Subcutaneous abdominal adipose tissue (tissue), 5 donors: ENCODE results near the gene ZNF780A.
A peak's percentile ranks its signal among the peaks of the same experiment; 100 is the strongest.
"Not testable (repeated sequence)": the region's sequence is repeated elsewhere in the genome, so short reads cannot be mapped to it uniquely, and the experiment has no call there.

Experiments
- H3K27ac ChIP-seq: one replicate; pipeline ENCODE4 v1.7.0; 2013; ENCODE audit warnings: low read depth, mild to moderate bottlenecking, inconsistent platforms, low read length, moderate library complexity
- H3K27me3 ChIP-seq, 5 donors: one replicate each; pipeline ENCODE4 v1.7.0; 2013; ENCODE audit warnings: low read length in 5 of 5, inconsistent platforms in 1 of 5; ENCODE audit not compliant: control insufficient read depth in 5 of 5, insufficient read depth in 4 of 5
- H3K36me3 ChIP-seq, 5 donors: one replicate each; pipeline ENCODE4 v1.7.0; 2013; ENCODE audit warnings: low read length in 5 of 5; ENCODE audit not compliant: control insufficient read depth in 5 of 5, insufficient read depth in 5 of 5
- H3K4me1 ChIP-seq, 5 donors: one replicate each; pipeline ENCODE4 v1.7.0; 2013; ENCODE audit warnings: low read length in 5 of 5, mild to moderate bottlenecking in 3 of 5, moderate library complexity in 1 of 5; ENCODE audit not compliant: control insufficient read depth in 5 of 5, insufficient read depth in 5 of 5
- H3K4me3 ChIP-seq, 5 donors: one replicate each; pipeline ENCODE4 v1.7.0; 2013; ENCODE audit warnings: low read length in 5 of 5, low read depth in 1 of 5
- H3K9ac ChIP-seq, 5 donors: one replicate each; pipeline ENCODE4 v1.7.0; 2013; ENCODE audit warnings: low read length in 5 of 5, mild to moderate bottlenecking in 4 of 5, moderate library complexity in 3 of 5
- H3K9me3 ChIP-seq, 5 donors: one replicate each; pipeline ENCODE4 v1.7.0; 2013; ENCODE audit warnings: low read length in 5 of 5; ENCODE audit not compliant: control insufficient read depth in 5 of 5
- donor health status: healthy.
- donor health status: healthy.
- donor health status: healthy.
- donor health status: healthy.
- donor health status: healthy.

The ZNF780A gene

DNA sequence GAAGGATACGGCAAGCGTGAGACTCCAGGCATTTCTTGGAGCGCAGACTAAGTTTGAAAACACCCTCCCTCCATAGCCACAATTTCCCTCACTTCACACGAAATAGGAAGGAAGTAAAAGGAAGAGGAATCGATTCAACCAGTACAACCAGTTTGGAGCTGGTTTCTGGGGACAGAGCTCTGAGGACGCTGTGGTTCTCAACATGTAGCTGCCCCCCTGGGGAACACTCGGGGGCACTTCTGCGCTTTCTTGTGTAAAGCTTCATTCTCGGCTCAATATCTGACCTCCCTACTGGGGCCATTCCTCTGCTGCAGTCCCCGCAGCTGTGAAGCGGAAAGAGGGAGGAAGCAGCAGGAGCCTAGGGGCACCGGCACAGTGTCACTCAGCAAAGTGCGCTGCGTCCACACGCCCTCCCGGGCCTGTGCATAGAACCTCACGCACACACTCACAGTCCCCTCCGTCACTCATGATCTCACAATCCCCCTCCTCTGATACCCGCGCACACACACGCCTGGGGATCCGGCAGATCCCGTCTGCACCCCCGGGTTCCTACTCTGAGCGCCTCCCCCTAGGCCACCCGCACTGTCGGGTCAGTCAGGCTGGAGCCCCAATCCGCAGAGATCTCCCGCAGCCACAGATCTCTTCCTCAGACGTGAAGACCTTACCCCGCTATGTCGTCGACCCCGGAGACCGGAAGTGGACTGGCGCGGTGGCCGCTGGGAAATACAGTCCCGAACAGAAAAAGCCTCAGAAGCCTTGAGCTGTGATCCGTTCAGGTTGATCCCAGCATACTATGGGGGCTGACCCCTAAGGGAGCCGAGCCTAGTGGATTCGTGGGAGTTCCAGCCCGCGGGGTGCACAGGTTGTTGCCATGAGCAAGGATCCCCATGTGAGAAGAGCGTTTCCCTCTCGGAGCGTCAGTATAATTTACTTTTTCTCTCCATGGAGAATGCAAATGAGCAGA, at the start of gene ZNF780A:
TSS of gene ZNF780A (minus strand) at position 703 of the 964 bp plus-strand sequence. CDS start 6,190 bp downstream, outside the sequence.
- H3K4me3 ChIP-seq = peak within 1 kb of the TSS; percentile 93 to 99 (median 98)
- no peaks in the 10 kb centered on the region for H3K9me3 ChIP-seq
- peak within 1 kb of the TSS; percentile 94 to 99 (median 97) for H3K9ac ChIP-seq
- H3K27ac ChIP-seq = peak within 1 kb of the TSS; percentile 94
- peaks cover 0 to 24% (median 21%) of the 10 kb centered on the region in 5 donors for H3K4me1 ChIP-seq
- H3K36me3 ChIP-seq = no peaks in the 10 kb centered on the region
- peaks cover 0 to 8% (median 0%) of the 10 kb centered on the region in 5 donors for H3K27me3 ChIP-seq

DNA sequence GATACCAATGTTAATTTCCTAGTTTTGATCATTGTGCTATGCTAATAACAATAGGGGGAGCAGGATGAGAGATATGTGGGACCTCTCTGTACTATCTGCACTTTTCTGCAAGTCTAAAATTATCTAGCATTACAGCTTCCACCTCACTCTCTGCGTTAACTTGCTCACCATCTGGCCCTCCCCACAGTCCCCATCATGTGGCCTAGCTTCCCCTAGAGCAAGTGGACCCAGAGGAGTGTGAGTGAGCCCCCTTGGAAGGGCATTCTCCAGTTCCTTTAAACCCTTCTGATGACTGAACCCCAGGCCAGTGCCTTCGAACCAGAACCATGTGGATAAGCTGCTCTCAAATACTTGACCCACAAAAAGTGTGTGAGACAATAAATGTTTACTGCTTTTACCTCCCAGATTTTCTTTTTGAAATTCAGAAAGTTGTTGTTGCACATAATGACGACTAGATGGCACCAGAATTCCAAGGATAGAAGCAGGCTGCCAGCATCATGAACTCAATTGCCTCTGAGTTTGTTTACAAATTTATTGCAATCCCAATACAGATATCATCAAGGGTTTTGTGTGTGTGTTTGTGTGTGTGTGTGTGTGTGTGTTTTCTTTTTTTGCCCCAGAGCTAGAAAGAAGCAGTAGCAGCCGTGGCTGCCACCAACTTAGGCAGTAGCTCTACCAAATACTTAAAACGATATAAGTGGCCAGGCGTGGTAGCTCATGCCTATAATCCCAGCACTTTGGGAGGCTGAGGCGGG, 49.0 kb upstream of the ZNF780A start:
- Histone ChIP-seq H3K4me3 (no peak overlapping the region), H3K36me3 (no peaks in the 10 kb centered on the region), H3K27ac (no peak overlapping the region), H3K4me1 (peaks cover 0 to 15% (median 13%) of the 10 kb centered on the region in 5 donors), H3K27me3 (no peaks in the 10 kb centered on the region), H3K9ac (no peak overlapping the region), H3K9me3 (peaks cover 0 to 4% (median 3%) of the 10 kb centered on the region in 5 donors)

DNA sequence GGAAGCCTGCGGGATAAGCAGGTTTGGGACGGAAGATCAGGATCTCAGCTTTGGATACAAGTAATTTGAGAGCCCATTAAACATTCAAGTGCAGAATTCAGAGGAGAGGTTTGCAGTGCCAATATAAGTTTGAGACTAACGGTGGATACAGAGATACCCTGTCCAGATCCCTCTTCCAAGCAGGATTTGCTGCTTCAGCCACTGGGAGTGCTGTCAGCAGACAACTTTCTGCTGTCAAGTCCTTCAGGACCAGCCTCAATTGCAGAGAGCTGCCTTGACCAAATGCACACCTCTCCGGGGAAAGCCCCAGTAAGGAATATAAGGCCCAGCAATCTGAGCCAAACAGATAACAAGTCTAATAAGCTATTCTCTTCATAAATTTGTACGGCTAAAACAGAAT, 46.1 kb upstream of the ZNF780A start:
- H3K9ac ChIP-seq = no peak overlapping the region
- peaks cover 0 to 6% (median 5%) of the 10 kb centered on the region in 5 donors for H3K4me1 ChIP-seq
- H3K36me3 ChIP-seq = no peaks in the 10 kb centered on the region
- no peak overlapping the region for H3K27ac ChIP-seq
- H3K4me3 ChIP-seq = no peak overlapping the region
- peaks cover 0 to 3% (median 0%) of the 10 kb centered on the region in 5 donors for H3K27me3 ChIP-seq
- H3K9me3 ChIP-seq = peaks cover 0 to 4% (median 3%) of the 10 kb centered on the region in 5 donors

DNA sequence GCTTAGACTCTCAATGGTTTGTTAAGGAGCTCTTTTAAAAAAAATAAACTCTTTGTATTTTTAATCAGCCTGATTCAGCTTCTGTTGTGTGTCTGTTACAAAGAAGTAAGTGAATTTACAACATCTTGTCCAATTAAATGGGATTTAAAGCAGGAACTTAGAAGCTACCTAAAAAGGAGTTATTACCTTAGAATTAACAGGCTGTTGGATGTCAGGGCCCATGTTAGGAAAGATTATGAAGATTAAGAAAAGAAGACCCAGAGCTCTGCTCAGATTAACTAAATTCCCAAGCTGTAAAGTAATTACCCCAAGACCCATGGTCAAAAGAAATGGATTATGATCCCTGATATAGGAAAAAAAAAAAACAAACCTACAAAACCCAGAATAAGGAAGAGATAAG, 44.1 kb upstream of the ZNF780A start:
- Histone ChIP-seq H3K4me3 (no peak overlapping the region), H3K4me1 (no peaks in the 10 kb centered on the region), H3K27me3 (peaks cover 0 to 3% (median 0%) of the 10 kb centered on the region in 5 donors), H3K27ac (no peak overlapping the region), H3K9ac (no peak overlapping the region), H3K36me3 (no peaks in the 10 kb centered on the region), H3K9me3 (peaks cover 0 to 9% (median 3%) of the 10 kb centered on the region in 5 donors)

DNA sequence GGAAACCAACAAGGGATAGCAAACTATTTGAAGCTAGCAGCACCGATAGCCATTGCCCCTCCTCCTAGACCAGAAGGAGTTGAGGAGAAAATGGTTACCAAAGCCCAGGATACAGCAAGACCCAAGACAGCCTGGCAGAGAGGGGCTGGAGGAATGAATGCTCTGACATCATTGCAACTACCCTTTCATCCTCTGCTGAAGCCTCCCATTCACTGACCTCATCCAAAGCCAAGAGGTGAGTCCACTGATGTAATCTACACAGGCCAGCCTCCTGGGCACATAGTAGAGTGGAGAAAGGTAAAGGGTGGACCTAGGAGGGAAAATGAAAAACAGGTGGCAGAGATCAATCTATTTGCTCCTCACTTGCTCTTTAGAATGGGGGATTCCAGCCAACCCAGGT, 42.7 kb upstream of the ZNF780A start:
- Histone ChIP-seq H3K9ac (no peak overlapping the region), H3K9me3 (peaks cover 0 to 6% (median 0%) of the 10 kb centered on the region in 5 donors), H3K27me3 (peaks cover 0 to 3% (median 0%) of the 10 kb centered on the region in 5 donors), H3K27ac (no peak overlapping the region), H3K4me3 (no peak overlapping the region), H3K36me3 (no peaks in the 10 kb centered on the region), H3K4me1 (no peaks in the 10 kb centered on the region)

DNA sequence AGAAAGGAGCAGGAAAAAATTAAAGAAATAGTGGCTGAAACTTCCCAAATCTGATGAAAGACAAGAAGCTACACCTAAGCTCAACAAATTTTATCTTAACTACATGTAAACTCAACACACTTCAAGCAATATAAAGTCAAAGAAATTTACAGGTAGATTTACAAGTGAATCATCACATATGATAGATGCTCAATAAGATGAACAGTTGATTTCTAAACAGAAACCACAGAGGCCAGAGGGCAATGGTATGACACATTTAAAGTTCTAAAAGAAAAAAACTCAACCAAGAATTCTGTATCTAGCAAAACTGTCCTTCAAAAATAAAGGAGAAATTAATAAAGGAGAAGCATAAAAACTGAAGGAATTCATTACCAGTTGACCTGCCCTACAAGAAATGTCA, 39.3 kb upstream of the ZNF780A start:
- Histone ChIP-seq H3K27me3 (peaks cover 0 to 3% (median 2%) of the 10 kb centered on the region in 5 donors), H3K9me3 (peaks cover 0 to 6% (median 0%) of the 10 kb centered on the region in 5 donors)

DNA sequence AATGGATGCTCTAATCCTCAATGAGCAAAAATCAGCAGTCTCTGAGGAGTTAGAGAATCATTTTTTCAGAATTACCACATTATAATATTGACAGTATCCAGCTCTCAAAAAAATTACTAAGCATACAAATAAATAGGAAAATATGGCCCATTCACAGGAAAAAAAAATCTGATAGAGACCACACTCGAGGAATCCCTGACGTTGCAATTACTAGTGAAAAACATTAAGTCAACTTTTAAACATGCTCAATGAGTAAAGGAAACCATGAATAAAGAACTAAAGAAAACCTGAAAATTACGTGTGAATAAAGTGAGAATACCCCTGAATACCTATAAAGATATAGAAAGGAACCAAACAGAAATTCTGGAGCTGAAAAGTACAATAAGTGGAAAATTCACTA, 38.7 kb upstream of the ZNF780A start:
- Histone ChIP-seq H3K27me3 (peaks cover 0 to 3% (median 2%) of the 10 kb centered on the region in 5 donors), H3K4me1 (no peaks in the 10 kb centered on the region), H3K36me3 (no peaks in the 10 kb centered on the region), H3K4me3 (no peak overlapping the region), H3K9me3 (peaks cover 0 to 6% (median 0%) of the 10 kb centered on the region in 5 donors), H3K9ac (no peak overlapping the region), H3K27ac (no peak overlapping the region)

More for the DNA sequence above, 39.3 kb upstream of the ZNF780A start:
- Histone ChIP-seq H3K27ac (no peak overlapping the region), H3K9ac (no peak overlapping the region), H3K4me1 (no peaks in the 10 kb centered on the region), H3K36me3 (no peaks in the 10 kb centered on the region), H3K4me3 (no peak overlapping the region)

DNA sequence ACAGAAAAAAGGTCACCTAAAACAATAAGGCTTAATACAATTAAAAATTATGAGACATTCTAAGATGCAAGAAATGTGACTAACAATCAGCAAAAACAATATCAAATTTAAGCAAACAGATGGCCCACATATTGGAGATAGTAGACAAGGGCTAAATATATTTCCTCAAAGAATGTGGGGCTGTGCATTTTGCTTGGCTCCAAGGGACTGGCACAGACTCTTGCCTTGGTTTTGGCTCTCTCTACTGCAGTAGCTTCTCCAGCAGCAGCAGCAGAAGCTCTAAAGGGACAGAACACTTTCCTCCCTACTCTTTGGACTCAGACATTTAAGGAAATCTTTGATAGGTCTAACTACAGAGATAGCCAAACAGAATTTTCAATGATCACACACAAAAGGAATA, 38.2 kb upstream of the ZNF780A start:
- Histone ChIP-seq H3K36me3 (no peaks in the 10 kb centered on the region), H3K9ac (no peak overlapping the region), H3K27me3 (peaks cover 0 to 3% (median 2%) of the 10 kb centered on the region in 5 donors), H3K9me3 (peaks cover 0 to 6% (median 0%) of the 10 kb centered on the region in 5 donors), H3K4me3 (no peak overlapping the region), H3K4me1 (no peaks in the 10 kb centered on the region), H3K27ac (no peak overlapping the region)

DNA sequence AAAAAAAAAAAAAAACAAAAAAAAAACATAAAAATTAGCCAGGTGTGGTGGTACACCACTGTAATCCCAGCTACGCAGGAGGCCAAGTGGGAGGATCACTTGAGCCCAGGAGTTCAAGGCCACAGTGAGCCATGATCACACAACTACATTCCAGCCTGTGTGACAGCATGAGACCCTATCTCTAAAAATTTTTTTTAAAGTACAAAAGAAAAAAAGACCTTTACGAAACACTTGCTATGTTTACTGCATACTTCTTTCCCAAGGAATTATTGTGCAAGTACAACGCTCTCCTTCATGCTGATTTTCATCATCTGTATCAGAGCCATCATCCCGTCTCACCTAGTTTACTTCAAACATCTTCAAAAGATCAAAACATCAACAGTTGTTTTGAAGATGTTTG, 28.6 kb upstream of the ZNF780A start:
- Histone ChIP-seq H3K27ac (no peak overlapping the region), H3K36me3 (no peaks in the 10 kb centered on the region), H3K4me1 (no peaks in the 10 kb centered on the region), H3K9me3 (no peaks in the 10 kb centered on the region), H3K9ac (no peak overlapping the region), H3K27me3 (no peaks in the 10 kb centered on the region), H3K4me3 (no peak overlapping the region)

DNA sequence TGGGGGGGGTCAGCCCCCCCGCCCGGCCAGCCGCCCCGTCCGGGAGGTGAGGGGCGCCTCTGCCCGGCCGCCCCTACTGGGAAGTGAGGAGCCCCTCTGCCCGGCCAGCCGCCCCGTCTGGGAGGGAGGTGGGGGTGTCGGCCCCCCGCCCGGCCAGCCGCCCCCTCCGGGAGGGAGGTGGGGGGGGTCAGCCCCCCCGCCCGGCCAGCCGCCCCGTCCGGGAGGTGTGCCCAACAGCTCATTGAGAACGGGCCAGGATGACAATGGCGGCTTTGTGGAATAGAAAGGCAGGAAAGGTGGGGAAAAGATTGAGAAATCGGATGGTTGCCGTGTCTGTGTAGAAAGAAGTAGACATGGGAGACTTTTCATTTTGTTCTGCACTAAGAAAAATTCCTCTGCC, 27.9 kb upstream of the ZNF780A start:
- not testable (repeated sequence) for H3K9ac ChIP-seq

More for the DNA sequence above, 27.9 kb upstream of the ZNF780A start:
- not testable (repeated sequence) for H3K9me3 ChIP-seq, H3K4me1 ChIP-seq, H3K4me3 ChIP-seq, H3K27ac ChIP-seq, H3K27me3 ChIP-seq, H3K36me3 ChIP-seq
